Fibroblast of pulmonary artery (primary cell): Measurements from ENCODE around the gene CDH15.

Source experiments
- DNase-seq: peaks from one replicate; pipeline ENCODE4 v3.0.0-alpha.2; 2010; ENCODE audit warnings: low read depth
- H3K4me3 ChIP-seq: replicated peaks from 2 replicates; pipeline ENCODE4 v1.5.1; 2011; ENCODE audit warnings: low read depth, mild to moderate bottlenecking, control low read depth, low read length, moderate library complexity
- TF ChIP-seq, protein P1 (sequence below): IDR thresholded peaks from 2 replicates; pipeline ENCODE4 v1.5.1; 2011; ENCODE audit warnings: mild to moderate bottlenecking, control low read depth, low read length, inconsistent platforms; ENCODE audit errors: missing control alignments

Gene CDH15

GRCh38 chr16:89152831-89153700, 18.5 kb upstream of the CDH15 start:
- TF ChIP-seq, protein P1, sequence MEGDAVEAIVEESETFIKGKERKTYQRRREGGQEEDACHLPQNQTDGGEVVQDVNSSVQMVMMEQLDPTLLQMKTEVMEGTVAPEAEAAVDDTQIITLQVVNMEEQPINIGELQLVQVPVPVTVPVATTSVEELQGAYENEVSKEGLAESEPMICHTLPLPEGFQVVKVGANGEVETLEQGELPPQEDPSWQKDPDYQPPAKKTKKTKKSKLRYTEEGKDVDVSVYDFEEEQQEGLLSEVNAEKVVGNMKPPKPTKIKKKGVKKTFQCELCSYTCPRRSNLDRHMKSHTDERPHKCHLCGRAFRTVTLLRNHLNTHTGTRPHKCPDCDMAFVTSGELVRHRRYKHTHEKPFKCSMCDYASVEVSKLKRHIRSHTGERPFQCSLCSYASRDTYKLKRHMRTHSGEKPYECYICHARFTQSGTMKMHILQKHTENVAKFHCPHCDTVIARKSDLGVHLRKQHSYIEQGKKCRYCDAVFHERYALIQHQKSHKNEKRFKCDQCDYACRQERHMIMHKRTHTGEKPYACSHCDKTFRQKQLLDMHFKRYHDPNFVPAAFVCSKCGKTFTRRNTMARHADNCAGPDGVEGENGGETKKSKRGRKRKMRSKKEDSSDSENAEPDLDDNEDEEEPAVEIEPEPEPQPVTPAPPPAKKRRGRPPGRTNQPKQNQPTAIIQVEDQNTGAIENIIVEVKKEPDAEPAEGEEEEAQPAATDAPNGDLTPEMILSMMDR = no peak
- no peak overlapping the region for H3K4me3 ChIP-seq
- DNase-seq = no peak

DNA sequence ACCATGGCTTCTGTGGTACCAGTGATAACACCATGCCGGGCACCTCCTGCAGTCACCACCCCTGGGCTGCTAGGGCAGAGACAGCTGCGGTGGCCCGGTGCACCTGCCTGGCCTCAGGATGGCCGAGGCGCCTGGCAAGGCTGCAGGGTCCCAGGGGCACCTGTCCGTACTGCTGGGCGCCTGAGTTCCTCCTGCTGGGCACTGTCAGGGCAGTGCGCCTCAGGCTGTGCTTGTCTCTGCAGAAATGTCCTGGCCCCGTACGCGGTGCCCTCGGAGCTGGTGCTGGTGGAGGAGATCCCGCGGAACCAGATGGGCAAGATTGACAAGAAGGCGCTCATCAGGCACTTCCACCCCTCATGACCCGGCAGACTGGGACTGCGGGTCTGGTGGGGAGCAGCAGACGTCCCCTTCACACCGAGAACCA, 17.7 kb upstream of the CDH15 start:
- no peak overlapping the region for H3K4me3 ChIP-seq
- TF ChIP-seq, protein P1 = no peak
- no peak for DNase-seq

GRCh38 chr16:89154390-89155183, 17.0 kb upstream of the CDH15 start:
- DNase-seq = no peak
- H3K4me3 ChIP-seq = no peak overlapping the region
- TF ChIP-seq, protein P1 = no peak

- DNase-seq = peak; percentile 83
- TF ChIP-seq, protein P1 = no peak
- no peak overlapping the region for H3K4me3 ChIP-seq
Measured at GRCh38 chr16:89155184-89155679, 16.3 kb upstream of the CDH15 start.

GRCh38 chr16:89155851-89156739, 15.5 kb upstream of the CDH15 start:
- no peak for DNase-seq
- TF ChIP-seq, protein P1 = no peak
- no peak overlapping the region for H3K4me3 ChIP-seq
